ENCODE measurements around the gene ACKR3.

DNA sequence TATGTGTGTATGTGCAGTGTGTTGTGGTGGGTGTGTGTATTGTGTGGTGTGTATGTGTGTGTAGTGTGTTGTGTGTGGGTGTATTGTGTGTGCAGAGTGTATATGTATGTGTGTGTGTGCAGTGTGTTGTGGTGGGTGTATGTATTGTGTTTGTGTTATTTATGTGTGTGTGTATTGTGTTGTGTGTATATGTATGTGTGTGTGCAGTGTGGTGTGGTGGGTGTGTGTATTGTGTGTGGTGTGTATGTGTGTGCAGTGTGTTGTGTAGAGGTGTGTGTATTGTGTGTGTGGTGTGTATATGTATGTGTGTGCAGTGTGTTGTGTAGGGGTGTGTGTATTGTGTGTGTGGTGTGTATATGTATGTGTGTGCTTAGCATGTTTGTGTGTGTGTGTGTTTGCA lies 24.3 kb downstream of the ACKR3 start:
- TF ChIP-seq, protein P1, sequence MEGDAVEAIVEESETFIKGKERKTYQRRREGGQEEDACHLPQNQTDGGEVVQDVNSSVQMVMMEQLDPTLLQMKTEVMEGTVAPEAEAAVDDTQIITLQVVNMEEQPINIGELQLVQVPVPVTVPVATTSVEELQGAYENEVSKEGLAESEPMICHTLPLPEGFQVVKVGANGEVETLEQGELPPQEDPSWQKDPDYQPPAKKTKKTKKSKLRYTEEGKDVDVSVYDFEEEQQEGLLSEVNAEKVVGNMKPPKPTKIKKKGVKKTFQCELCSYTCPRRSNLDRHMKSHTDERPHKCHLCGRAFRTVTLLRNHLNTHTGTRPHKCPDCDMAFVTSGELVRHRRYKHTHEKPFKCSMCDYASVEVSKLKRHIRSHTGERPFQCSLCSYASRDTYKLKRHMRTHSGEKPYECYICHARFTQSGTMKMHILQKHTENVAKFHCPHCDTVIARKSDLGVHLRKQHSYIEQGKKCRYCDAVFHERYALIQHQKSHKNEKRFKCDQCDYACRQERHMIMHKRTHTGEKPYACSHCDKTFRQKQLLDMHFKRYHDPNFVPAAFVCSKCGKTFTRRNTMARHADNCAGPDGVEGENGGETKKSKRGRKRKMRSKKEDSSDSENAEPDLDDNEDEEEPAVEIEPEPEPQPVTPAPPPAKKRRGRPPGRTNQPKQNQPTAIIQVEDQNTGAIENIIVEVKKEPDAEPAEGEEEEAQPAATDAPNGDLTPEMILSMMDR (IDR thresholded peaks at IDR 0.05) = no peak
- no peak for TF ChIP-seq POLR2A (IDR thresholded peaks at IDR 0.05)
